B cell (primary cell): ENCODE data around the gene ETV2. TPM values are rescaled to one million over a fixed set of nuclear protein-coding genes. Genes with fewer than 3 reads are reported as not detected.
"Not testable (repeated sequence)": the region's sequence is repeated elsewhere in the genome, so short reads cannot be mapped to it uniquely, and the experiment has no call there.

Experiments used
- ATAC-seq: fragments of 200-7000 bp; cut with Tn5 transposase; one replicate; pipeline ENCODE4 v1.10.0; 2021; ENCODE audit warnings: low read depth, mild to moderate bottlenecking, moderate number of reproducible peaks, moderate library complexity
- CTCF ChIA-PET: fragments of 350-600 bp; sonication (Branson Sonifier 250); formaldehyde crosslinking; loops from one replicate; lab custom pipeline; 2021; ENCODE audit warnings: antibody characterized with exemption, inconsistent platforms; lab: Charles Lee
- POLR2A ChIA-PET: fragments of 350-600 bp; sonication (Branson Sonifier 250); formaldehyde crosslinking; loops from one replicate; lab custom pipeline; 2021; ENCODE audit warnings: antibody characterized with exemption; lab: Charles Lee
- DNase-seq: peaks from one replicate; pipeline ENCODE4 v3.0.0; 2013
- H2AFZ ChIP-seq: 2 replicates; pipeline ENCODE4 v1.6.1; 2012; ENCODE audit warnings: mild to moderate bottlenecking, low read depth, low read length; ENCODE audit not compliant: insufficient read depth, poor library complexity, severe bottlenecking
- H3K27ac ChIP-seq, 2 donors: 1 replicate in 1 of 2; 2 replicates in 1 of 2; pipeline ENCODE4 v1.5.1; 2012 to 2013; ENCODE audit warnings: low read length in 2 of 2, mild to moderate bottlenecking in 2 of 2, moderate library complexity in 1 of 2
- H3K27me3 ChIP-seq, 4 experiments: fragments of 200-600 bp in 1 of 4; sonication (generic) in 1 of 4; replicated peaks in 1 of 4; 1 replicate in 2 of 4; 2 replicates in 2 of 4; pipeline versions ENCODE4 v1.6.1 to v1.7.0; 2013 to 2016; ENCODE audit warnings: low read length in 3 of 4, mild to moderate bottlenecking in 2 of 4, mixed read lengths in 1 of 4, moderate library complexity in 1 of 4; ENCODE audit not compliant: insufficient read depth in 4 of 4, control insufficient read depth in 3 of 4; ENCODE audit errors: control extremely low read depth in 1 of 4
- H3K36me3 ChIP-seq, 2 experiments: replicated peaks in 1 of 2; 1 replicate in 1 of 2; 2 replicates in 1 of 2; pipeline versions ENCODE4 v1.6.1 to v1.7.1; 2013; ENCODE audit warnings: low read length in 1 of 2; ENCODE audit not compliant: insufficient read depth in 2 of 2, control insufficient read depth in 1 of 2; ENCODE audit errors: control extremely low read depth in 1 of 2, extremely low read depth in 1 of 2
- H3K4me1 ChIP-seq, 2 donors: fragments of 200-600 bp in 1 of 2; sonication (generic) in 1 of 2; 1 replicate in 1 of 2; 2 replicates in 1 of 2; pipeline versions ENCODE4 v1.5.1 to v1.6.1; 2013 to 2017; ENCODE audit warnings: low read length in 2 of 2; ENCODE audit not compliant: control insufficient read depth in 2 of 2, insufficient read depth in 2 of 2
- H3K4me2 ChIP-seq: replicated peaks from 2 replicates; pipeline ENCODE3; 2012; ENCODE audit warnings: mild to moderate bottlenecking, low read depth, low read length; ENCODE audit not compliant: poor library complexity, severe bottlenecking
- H3K4me3 ChIP-seq, 5 experiments: fragments of 200-600 bp in 1 of 5; sonication (generic) in 1 of 5; 1 replicate in 3 of 5; 2 replicates in 2 of 5; pipeline versions ENCODE4 v1.5.1 to v1.7.0; 2011 to 2016; ENCODE audit warnings: low read length in 4 of 5, mild to moderate bottlenecking in 4 of 5, low read depth in 2 of 5, control low read depth in 1 of 5, moderate library complexity in 1 of 5; ENCODE audit not compliant: insufficient read depth in 1 of 5; ENCODE audit errors: control extremely low read depth in 1 of 5, extremely low read depth in 1 of 5
- H3K79me2 ChIP-seq: fragments of 200-600 bp; sonication (generic); one replicate; pipeline ENCODE4 v1.6.0; 2016; ENCODE audit warnings: low read length; ENCODE audit not compliant: control insufficient read depth, insufficient read depth
- H3K9ac ChIP-seq: fragments of 200-600 bp; sonication (generic); 2 replicates; pipeline ENCODE4 v1.6.1; 2017; ENCODE audit warnings: mild to moderate bottlenecking, low read length, moderate library complexity
- H3K9me3 ChIP-seq, 3 donors: one replicate each; pipeline versions ENCODE4 v1.6.1 to v1.7.1; 2013; ENCODE audit warnings: low read length in 2 of 3; ENCODE audit not compliant: control insufficient read depth in 2 of 3, insufficient read depth in 1 of 3; ENCODE audit errors: control extremely low read depth in 1 of 3
- H4K20me1 ChIP-seq: 2 replicates; pipeline ENCODE4 v1.6.0; 2012; ENCODE audit warnings: mild to moderate bottlenecking, low read length; ENCODE audit not compliant: insufficient read depth, control insufficient read depth, poor library complexity, severe bottlenecking
- H3K27ac Mint-ChIP-seq: one replicate; pipeline ENCODE4 v1.8.0; 2021; ENCODE audit warnings: mixed read lengths
- H3K27me3 Mint-ChIP-seq: one replicate; pipeline ENCODE4 v1.8.0; 2021; ENCODE audit warnings: mixed read lengths
- H3K4me1 Mint-ChIP-seq: one replicate; pipeline ENCODE4 v1.8.0; 2021; ENCODE audit warnings: mixed read lengths
- H3K4me3 Mint-ChIP-seq: one replicate; pipeline ENCODE4 v1.8.0; 2021; ENCODE audit warnings: mixed read lengths
- H3K9me3 Mint-ChIP-seq: one replicate; pipeline ENCODE4 v1.8.0; 2022; ENCODE audit warnings: mixed read lengths; ENCODE audit not compliant: insufficient read depth
- CTCF ChIP-seq: fragments of 200-600 bp; IDR thresholded peaks from one replicate; pipeline ENCODE4 v1.8.0; 2022; ENCODE audit warnings: antibody characterized with exemption, mild to moderate bottlenecking
- EZH2 ChIP-seq: IDR thresholded peaks from 2 replicates; pipeline ENCODE4 v1.6.1; 2012; ENCODE audit warnings: borderline replicate concordance, low read depth, mild to moderate bottlenecking, moderate library complexity, low read length; ENCODE audit not compliant: insufficient read depth, poor library complexity, severe bottlenecking
- WGBS: methylation state at CpG from one replicate; pipeline ENCODE4 v1.1.5; 2013; ENCODE audit warnings: missing lambda C conversion rate; ENCODE audit not compliant: insufficient coverage; 5-methylcytosine and 5-hydroxymethylcytosine counted together
- intact Hi-C: fragments of 100-400 bp; cut with micrococcal nuclease; formaldehyde crosslinking; loops from one replicate; pipeline ENCODE4 v1.10.0; 2022
- polyA plus RNA-seq: library from polyadenylated mRNA; depleted of rRNA; stranded (reverse); fragments of >200 nt; gene quantifications from 2 replicates; pipeline ENCODE4 v1.2.3, GENCODE V29; 2012
- total RNA-seq, 2 donors: library from RNA; stranded (reverse); fragments of 120-200 nt in 1 of 2; gene quantifications; 1 replicate in 1 of 2; 2 replicates in 1 of 2; pipeline versions ENCODE4 v1.2.3 to v1.2.4, GENCODE V29; 2013 to 2022

Gene ETV2
- total and polyA plus RNA-seq, 2 donors (not counting 1 experiment from before 2014, with no cell fraction given), result 0.42 to 0.49 TPM

- CTCF ChIA-PET, result no interaction called here
- no peaks in the 10 kb centered on the region for H3K4me1 Mint-ChIP-seq
- intact Hi-C loops, result loop anchor here (5.0 kb wide), 1 partner anchor 67 kb away; the partner anchor contains the start of genes HSPB6 and PROSER3
- no peaks in the 10 kb centered on the region for H3K27me3 Mint-ChIP-seq
- no peak overlapping the region for H3K27ac Mint-ChIP-seq
- H3K79me2 ChIP-seq, result no peaks in the 10 kb centered on the region
- no peaks in the 10 kb centered on the region for H4K20me1 ChIP-seq
- H3K27ac ChIP-seq, result no peak overlapping the region
- H2AFZ ChIP-seq, result no peak overlapping the region
- H3K4me2 ChIP-seq, result no peak overlapping the region
- no peak for DNase-seq
- H3K9ac ChIP-seq, result no peak overlapping the region
- H3K9me3 ChIP-seq, result no peaks in the 10 kb centered on the region
- no peak overlapping the region for H3K4me3 ChIP-seq
- no peaks in the 10 kb centered on the region for H3K4me1 ChIP-seq
- POLR2A ChIA-PET, result no interaction called here
- no peaks in the 10 kb centered on the region for H3K27me3 ChIP-seq
- H3K4me3 Mint-ChIP-seq, result no peak overlapping the region
- ATAC-seq, result no peak
- H3K9me3 Mint-ChIP-seq, result no peaks in the 10 kb centered on the region
- TF ChIP-seq EZH2 (no peak), CTCF (no peak)
- WGBS, result no CpG with 5 or more reads among the region's 4 CpGs
- H3K36me3 ChIP-seq, result no peaks in the 10 kb centered on the region
Observed at GRCh38 chr19:35689836-35690235, 48.3 kb downstream of the ETV2 start.

GRCh38 chr19:35691106-35691505, 49.6 kb downstream of the ETV2 start:
- H3K36me3 ChIP-seq, ATAC-seq, DNase-seq, H3K9me3 ChIP-seq, H4K20me1 ChIP-seq, H3K4me3 Mint-ChIP-seq, POLR2A ChIA-PET, H3K9ac ChIP-seq, H3K27me3 ChIP-seq, H2AFZ ChIP-seq, H3K79me2 ChIP-seq, H3K27me3 Mint-ChIP-seq, H3K4me3 ChIP-seq, H3K9me3 Mint-ChIP-seq, H3K27ac Mint-ChIP-seq, H3K4me1 ChIP-seq, H3K27ac ChIP-seq, H3K4me1 Mint-ChIP-seq, CTCF ChIA-PET, H3K4me2 ChIP-seq: not testable (repeated sequence)
- intact Hi-C loops, result loop anchor here (5.0 kb wide), 1 partner anchor 66 kb away; the partner anchor contains the start of genes HSPB6 and PROSER3
- 96% methylated on average over 37 of the region's 37 CpGs for WGBS
